GM19372 (cell line): Measurements from ENCODE around the gene PPP1R26.
"Not testable (repeated sequence)": the region's sequence is repeated elsewhere in the genome, so short reads cannot be mapped to it uniquely, and the experiment has no call there.

Experiments
- ATAC-seq: cut with Tn5 transposase; IDR thresholded peaks from one replicate; pipeline ENCODE4 v1.9.1; 2021; ENCODE audit warnings: mild to moderate bottlenecking, low read depth, moderate library complexity; ENCODE audit not compliant: unreplicated experiment

PPP1R26 gene

GRCh38 chr9:135479469-135480052 is at the start of gene PPP1R26:
TSS of gene PPP1R26 (plus strand) at chr9:135479782. CDS start at chr9:135484511, 4,729 bp downstream.
- no peak for ATAC-seq

GRCh38 chr9:135437259-135437658 is 42.3 kb upstream of the PPP1R26 start:
- no peak for ATAC-seq

- not testable (repeated sequence) for ATAC-seq
These were observed 41.9 kb upstream of the PPP1R26 start for GRCh38 chr9:135437696-135438095.

GRCh38 chr9:135438581-135439232 is 40.9 kb upstream of the PPP1R26 start:
- ATAC-seq: not testable (repeated sequence)

- not testable (repeated sequence) for ATAC-seq
These were observed 40.1 kb upstream of the PPP1R26 start for GRCh38 chr9:135439514-135439913.

GRCh38 chr9:135439916-135440315 is 39.7 kb upstream of the PPP1R26 start:
- ATAC-seq: no peak

GRCh38 chr9:135440620-135441019 is 39.0 kb upstream of the PPP1R26 start:
- no peak for ATAC-seq

- ATAC-seq: not testable (repeated sequence)
These were observed 38.2 kb upstream of the PPP1R26 start for GRCh38 chr9:135441105-135442071.

GRCh38 chr9:135442075-135442474 is 37.5 kb upstream of the PPP1R26 start:
- no peak for ATAC-seq

GRCh38 chr9:135443797-135444425 is 35.7 kb upstream of the PPP1R26 start:
- ATAC-seq: no peak

GRCh38 chr9:135447126-135447525 is 32.5 kb upstream of the PPP1R26 start:
- no peak for ATAC-seq

- no peak for ATAC-seq
These were observed 30.9 kb upstream of the PPP1R26 start for GRCh38 chr9:135448663-135449100.

GRCh38 chr9:135449532-135449931 is 30.1 kb upstream of the PPP1R26 start:
- ATAC-seq: not testable (repeated sequence)

GRCh38 chr9:135450956-135451355 is 28.6 kb upstream of the PPP1R26 start:
- no peak for ATAC-seq

- not testable (repeated sequence) for ATAC-seq
These were observed 27.7 kb upstream of the PPP1R26 start for GRCh38 chr9:135451909-135452308.

GRCh38 chr9:135454737-135455136 is 24.8 kb upstream of the PPP1R26 start:
- ATAC-seq: no peak

- ATAC-seq: no peak
These were observed 24.1 kb upstream of the PPP1R26 start for GRCh38 chr9:135455401-135456030.

- no peak for ATAC-seq
These were observed 23.0 kb upstream of the PPP1R26 start for GRCh38 chr9:135456436-135457104.

GRCh38 chr9:135458478-135458877 is 21.1 kb upstream of the PPP1R26 start:
- ATAC-seq: not testable (repeated sequence)

GRCh38 chr9:135461936-135462335 is 17.6 kb upstream of the PPP1R26 start:
- ATAC-seq: no peak
